Activated T-helper 9 cell treated with anti-CD3 and anti-CD28 coated beads, Interleukin-2, amount 50 U/mL, for 16 hours (primary cell): ENCODE data around the gene NRXN3.

Source experiments
- DNase-seq: peaks from one replicate; pipeline ENCODE4 v3.0.0-alpha.2; 2020; ENCODE audit warnings: low read depth

NRXN3 gene

GRCh38 chr14:78637489-78637888 lies 467.3 kb downstream of the NRXN3 start:
- DNase-seq, result no peak

DNA sequence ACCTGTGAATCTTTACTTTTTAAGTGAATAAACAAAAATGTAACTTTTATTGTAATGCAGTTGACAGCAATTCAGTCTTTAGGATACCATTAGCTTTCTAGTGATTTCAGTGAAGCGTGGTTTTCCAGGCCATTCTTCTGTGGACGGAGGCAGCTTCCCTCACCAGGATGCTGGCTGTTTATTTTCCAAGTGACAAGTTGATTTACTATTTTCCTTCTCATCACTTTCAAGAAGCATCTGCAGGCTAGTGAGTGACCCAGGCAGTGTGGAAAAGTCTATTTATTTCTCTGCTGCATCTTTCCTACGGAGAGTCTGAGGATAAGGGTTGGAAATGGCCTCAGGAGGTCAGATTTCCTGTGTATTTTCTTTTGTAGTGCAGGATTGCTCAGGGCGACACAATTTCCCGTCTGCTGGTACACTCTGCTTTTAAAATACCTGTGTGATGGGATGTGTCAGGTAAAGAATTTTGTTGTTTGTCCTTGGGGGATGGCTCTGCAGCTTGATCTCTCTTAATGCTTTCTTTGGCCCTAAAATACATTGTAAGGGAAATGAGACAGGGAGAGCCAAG lies 467.8 kb downstream of the NRXN3 start:
- DNase-seq, result no peak

DNA sequence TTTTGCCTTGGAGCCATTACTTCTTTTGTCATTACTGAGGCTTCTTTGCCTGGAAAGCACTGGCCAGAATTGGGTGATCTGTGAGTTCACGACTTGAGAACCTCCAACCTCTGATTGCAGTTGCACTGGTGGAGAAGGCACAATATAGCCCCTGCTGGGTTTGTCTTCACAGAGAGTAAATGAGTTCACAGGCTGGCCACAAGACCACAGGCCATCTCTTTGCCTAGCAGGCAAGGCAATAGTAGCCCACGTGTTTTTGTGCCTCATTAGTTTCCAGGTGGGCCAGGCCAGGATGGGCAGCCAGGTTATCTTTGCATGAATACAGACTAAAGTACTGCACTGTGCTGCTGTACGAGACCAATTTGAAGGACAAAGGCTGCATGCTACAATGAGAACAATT lies 468.8 kb downstream of the NRXN3 start:
- DNase-seq, result no peak

DNA sequence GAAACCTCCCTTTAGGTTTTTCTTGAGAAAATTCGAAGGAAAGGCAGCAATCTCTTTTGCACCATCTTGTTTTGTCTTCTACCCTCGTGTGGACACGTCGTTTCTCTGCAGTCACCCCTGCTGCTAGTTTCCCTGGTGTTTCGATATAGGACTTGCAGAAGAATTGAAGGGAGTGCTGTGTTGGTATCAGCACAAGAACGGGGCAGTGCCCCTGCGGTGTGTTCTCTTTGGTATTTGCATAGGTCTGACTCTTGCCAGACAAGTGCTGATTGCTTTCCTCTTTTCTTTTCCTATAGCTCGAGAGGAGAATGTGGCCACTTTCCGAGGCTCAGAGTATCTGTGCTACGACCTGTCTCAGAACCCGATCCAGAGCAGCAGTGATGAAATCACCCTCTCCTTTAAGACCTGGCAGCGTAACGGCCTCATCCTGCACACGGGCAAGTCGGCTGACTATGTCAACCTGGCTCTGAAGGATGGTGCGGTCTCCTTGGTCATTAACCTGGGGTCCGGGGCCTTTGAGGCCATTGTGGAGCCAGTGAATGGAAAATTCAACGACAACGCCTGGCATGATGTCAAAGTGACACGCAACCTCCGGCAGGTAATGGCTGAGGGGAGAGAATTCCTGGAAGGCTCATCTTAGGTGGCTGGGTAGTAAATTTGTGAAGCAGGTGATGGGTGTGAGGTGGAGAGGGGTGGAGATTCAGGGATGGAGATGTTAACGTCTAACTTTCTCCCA lies 474.8 kb downstream of the NRXN3 start:
- DNase-seq, result no peak

GRCh38 chr14:78652727-78653126 lies 482.6 kb downstream of the NRXN3 start:
- no peak for DNase-seq

- no peak for DNase-seq
Observed at GRCh38 chr14:78653173-78653572, 483.0 kb downstream of the NRXN3 start.

DNA sequence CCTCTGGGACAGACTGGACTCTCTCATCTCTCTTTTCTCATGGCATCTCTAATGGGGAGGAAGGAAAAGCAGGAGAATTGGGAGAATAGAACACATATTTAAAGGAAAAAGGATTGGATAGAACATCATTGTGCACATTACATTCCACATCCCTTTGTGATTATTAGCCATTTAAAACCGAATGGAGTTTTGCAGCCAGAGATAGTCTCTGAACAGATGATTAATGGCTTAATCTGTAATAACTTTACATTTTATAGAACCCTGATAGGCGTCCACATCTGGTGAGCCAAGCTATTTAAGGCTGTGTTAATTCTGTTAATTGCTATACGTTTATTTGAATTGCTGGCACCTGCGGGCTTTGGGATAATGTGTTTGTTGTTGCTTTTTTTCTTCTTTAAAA lies 487.3 kb downstream of the NRXN3 start:
- DNase-seq, result no peak

DNA sequence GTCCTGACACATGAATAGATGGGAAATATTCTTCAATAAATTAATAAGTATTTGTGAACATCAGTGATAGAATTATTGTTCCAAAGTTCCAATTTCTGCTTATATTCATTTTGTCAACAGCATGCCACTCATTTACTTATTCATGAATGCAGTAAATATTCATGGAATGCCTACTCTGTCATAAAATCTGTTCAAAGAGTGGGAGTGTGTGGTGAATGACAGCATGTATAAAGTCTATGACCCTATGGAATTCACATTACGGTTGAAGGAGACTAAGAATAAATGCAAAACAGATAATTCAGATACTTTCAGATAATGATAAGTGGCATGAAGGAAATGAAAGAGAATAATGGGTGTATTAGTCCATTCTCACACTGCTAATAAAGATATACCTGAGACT lies 494.7 kb downstream of the NRXN3 start:
- no peak for DNase-seq

- no peak for DNase-seq
Observed at GRCh38 chr14:78666336-78667056, 496.3 kb downstream of the NRXN3 start.

- DNase-seq, result no peak
Observed at GRCh38 chr14:78667141-78667540, 497.0 kb downstream of the NRXN3 start.

- no peak for DNase-seq
Observed at GRCh38 chr14:78673845-78674244, 503.7 kb downstream of the NRXN3 start.

DNA sequence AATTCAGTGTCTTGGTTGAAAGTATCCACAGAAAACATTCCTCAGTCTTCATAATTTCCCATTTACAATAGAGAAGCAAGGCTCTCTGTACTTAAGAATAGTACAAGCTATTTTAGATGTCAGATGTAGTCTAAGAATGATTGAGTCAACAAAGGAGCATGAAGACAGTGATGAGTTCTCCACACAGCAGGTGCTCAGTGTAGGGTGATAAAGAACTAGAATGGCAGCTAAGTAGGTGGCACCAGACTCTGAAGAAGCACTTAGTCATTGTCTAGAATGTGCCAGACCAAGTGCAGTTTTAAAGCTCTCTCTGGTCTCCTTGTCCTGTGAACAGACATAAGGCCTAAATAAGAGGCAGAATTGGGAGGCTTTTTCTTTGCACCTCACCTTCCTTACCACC lies 504.6 kb downstream of the NRXN3 start:
- no peak for DNase-seq

GRCh38 chr14:78683206-78683605 lies 513.0 kb downstream of the NRXN3 start:
- DNase-seq, result no peak

- DNase-seq, result no peak
Observed at GRCh38 chr14:78683981-78684380, 513.8 kb downstream of the NRXN3 start.

DNA sequence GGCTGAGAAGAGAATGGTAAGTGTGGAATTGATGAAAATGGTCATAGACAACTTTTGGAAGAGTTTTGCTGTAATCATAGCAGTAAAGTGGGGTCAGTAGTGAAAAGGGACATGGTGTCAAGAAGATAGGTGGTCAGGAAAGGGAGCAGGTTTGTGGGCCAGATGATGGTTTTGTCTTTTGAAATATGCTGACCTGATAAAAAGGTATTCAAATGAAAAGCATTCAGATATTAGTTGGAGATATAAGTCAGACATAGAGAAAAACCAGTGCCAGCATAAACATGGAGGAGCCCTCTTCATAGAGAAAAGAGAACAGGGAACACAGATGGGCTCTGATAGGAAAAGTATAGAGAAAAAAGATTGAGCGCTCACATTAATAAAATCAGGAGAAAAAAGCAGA lies 518.3 kb downstream of the NRXN3 start:
- DNase-seq, result no peak

DNA sequence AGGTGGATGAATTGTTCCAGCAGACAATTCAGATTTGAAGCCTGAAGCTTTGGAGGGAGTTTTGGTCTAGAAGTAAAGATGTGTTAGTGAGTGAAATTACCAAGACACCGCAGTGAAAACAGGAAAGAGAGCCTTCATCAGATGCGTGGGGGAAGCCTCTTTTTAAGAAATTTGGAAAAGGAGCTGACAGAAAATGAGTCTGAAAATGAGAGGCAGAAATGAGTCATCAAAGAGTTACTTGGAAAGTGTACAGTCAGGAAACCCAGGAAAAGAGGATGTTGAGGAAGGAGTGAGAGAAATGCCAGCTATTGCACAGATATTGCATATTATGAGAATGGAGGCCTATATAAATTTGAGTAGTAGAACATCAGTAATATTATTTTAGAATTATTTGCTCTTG lies 520.7 kb downstream of the NRXN3 start:
- DNase-seq, result no peak

DNA sequence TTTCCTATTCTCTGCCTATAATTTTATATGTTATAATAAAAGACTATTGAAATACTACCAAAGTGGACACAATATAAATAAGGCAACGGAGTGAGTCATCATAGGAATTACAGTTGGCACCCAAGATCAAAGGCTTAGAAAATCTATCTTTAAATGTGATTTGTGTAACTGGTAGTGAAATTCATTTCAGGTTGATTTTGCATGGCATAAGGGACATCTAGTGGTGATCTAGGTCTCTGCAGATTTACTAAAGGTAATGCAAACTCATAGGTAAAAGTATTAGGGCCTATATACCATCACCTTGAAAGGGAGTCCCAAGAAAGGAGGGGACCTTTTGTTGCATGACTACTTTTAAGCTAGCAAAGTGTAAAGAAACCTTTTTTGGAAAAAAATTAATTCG lies 527.2 kb downstream of the NRXN3 start:
- no peak for DNase-seq

GRCh38 chr14:78698991-78699390 lies 528.8 kb downstream of the NRXN3 start:
- no peak for DNase-seq

DNA sequence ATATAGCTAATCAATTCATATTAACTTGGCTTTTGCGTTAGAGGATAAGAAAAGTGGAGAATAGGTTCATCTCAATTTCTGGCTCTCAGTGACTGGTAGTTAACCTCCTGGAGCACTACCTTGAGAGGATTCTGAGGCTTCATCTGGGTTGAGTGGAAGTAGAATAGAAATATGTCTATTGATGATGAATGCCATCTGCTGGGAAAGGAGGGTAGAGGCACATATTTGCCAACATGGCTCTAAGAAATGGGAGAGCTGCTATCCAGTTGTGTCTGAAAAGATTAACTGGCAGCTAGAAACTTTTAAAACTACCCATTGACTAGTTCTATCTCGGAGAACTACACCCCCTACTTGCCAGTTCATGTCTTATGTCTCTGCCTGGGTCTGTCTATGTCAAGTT lies 530.1 kb downstream of the NRXN3 start:
- no peak for DNase-seq

GRCh38 chr14:78701246-78701645 lies 531.1 kb downstream of the NRXN3 start:
- DNase-seq, result no peak

- DNase-seq, result no peak
Observed at GRCh38 chr14:78704965-78705364, 534.8 kb downstream of the NRXN3 start.

GRCh38 chr14:78705989-78706388 lies 535.8 kb downstream of the NRXN3 start:
- DNase-seq, result no peak

GRCh38 chr14:78709795-78710557 lies 539.8 kb downstream of the NRXN3 start:
- DNase-seq, result no peak
